ENCODE data around the gene SUPT20HL2.
"Not testable (repeated sequence)": the region's sequence is repeated elsewhere in the genome, so short reads cannot be mapped to it uniquely, and the experiment has no call there.

SUPT20HL2 gene

DNA sequence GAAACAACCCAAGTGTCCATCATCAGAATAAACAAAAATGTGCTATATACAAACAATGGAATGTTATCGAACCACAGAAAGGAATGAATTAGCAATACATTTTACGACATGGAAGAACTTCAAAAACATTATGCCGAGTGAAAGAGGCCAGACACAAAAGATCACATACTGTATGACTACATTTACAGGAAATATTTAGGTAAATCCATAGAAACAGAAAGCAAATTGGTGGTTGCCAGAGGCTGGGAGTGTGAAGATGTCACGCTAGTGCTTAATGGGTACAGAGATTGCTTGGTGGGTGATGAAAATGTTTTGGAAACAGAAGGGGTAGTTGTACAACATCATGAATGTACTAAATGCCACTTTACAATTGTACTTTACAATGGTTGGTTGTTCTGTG is 5.1 kb downstream of the SUPT20HL2 start:
- DNase-seq: not testable (repeated sequence)

DNA sequence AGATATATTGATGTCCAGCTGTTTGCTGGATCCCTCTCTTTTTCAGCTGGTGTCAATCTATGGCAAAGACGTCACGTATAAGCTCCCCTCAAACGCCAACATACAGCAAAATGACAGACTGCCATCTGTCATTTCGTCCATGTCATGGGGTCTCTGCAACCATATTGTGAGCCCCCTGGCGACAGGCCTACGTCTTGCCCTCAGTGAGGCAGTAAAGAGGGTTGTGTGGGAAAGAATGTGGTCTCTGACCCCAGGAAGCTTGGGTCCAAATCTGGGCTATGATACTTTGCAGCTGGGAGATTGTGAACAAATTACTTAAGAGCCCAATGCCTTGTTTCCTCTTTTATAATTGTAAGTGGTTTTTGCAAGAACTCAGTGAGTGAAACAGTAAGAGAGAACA is 7.4 kb downstream of the SUPT20HL2 start:
- no peak for DNase-seq

- no peak for DNase-seq
Observed at GRCh38 chrX:24305905-24306304, 8.0 kb downstream of the SUPT20HL2 start.

DNA sequence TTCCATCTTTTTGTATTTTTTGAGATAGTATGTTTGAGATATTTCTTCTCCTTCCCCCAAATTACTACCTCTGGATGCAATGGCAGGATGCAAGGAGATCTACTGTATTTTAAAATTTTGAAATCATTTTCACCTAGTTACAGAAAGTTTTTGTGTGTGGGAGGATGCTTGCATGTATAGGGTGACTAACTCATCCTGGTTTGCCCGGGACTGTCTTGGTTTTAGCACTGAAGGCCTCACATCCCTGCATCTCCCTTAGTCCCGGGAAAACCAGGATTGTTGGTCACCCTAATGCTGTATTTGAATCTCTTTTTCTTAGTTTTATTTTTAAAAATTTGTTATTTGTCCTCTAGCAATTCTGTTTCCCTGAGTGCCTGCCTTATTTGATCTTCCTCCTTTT is 12.1 kb downstream of the SUPT20HL2 start:
- no peak for DNase-seq

GRCh38 chrX:24301060-24301459 is 12.8 kb downstream of the SUPT20HL2 start:
- no peak for DNase-seq

- DNase-seq: no peak
Observed at GRCh38 chrX:24298191-24298590, 15.7 kb downstream of the SUPT20HL2 start.

DNA sequence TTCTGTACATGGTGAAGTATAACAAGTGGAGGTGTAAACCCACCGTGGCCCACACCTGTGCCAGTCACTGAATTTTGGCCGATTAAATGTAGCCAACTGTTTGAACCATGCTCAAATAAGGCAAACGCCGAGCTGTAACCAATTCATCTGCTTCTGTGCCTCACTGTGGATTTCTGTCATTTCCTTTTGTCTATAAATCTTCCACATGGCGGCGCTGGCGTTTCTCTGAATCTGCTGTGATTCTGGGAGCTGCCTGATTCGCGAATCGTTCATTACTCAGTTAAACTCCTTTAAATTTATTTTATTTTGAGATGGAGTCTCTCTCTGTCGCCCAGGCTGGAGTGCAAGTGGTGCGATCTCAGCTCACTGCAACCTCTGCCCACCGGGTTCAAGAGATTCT is 19.2 kb downstream of the SUPT20HL2 start:
- DNase-seq: no peak

GRCh38 chrX:24293412-24293811 is 20.5 kb downstream of the SUPT20HL2 start:
- DNase-seq: no peak

DNA sequence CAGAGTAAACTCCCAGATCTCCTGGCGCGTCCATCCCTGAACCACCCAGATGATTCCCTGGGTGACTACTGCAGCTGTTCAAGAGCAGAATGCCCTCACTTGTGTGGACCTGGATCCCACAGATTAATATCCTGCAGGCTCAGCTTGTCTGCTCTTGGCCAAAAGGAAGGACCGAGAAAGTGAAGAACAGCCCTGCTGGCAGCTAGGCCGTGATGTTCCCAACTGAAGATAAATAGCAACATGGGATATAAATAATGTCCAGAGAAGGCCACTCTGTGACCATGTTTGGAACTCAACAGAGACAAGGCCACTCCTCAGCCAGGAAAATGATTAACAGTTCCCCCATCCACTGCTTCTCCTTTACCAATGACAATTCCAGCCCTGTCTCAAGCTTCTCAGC is 21.5 kb downstream of the SUPT20HL2 start:
- no peak for DNase-seq

- no peak for DNase-seq
Observed at GRCh38 chrX:24285082-24285481, 28.8 kb downstream of the SUPT20HL2 start.

GRCh38 chrX:24283127-24283794 is 30.6 kb downstream of the SUPT20HL2 start:
- DNase-seq: no peak

DNA sequence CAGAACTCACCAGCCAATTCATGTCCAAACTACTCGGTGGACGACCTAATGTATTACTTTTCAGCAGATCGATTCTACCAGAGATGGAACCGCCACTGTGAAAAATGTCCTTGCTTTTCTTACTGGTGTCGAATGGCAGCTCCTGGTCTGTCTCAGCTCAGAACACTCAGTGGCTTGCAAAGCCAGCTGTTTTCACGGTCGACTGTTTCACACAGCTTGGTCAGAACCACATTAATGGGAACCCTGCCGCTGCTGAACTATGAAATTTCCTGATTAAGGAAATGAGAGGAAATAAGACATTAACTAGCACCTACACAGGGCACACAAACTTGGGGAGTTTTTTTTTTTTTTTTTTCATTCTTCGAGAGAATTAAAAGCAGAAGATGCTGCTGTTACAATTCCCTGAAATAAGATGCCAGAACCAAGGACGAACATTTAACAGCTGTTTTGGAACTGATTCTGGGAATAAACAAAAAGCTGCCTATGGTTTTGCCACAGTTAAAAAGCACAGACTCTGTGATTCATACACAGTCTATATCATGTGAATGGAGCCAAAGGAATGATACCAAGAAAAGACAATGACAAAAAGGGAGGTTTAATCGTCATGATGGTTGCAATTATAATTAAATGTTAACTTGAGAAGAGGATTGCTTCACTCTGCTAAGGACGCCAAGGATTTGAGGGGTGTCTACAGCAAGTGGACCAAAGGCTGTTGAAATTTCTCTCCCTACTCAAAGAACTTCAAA is 31.3 kb downstream of the SUPT20HL2 start:
- DNase-seq: no peak

GRCh38 chrX:24277405-24277804 is 36.5 kb downstream of the SUPT20HL2 start:
- no peak for DNase-seq

GRCh38 chrX:24276015-24276414 is 37.9 kb downstream of the SUPT20HL2 start:
- DNase-seq: no peak

DNA sequence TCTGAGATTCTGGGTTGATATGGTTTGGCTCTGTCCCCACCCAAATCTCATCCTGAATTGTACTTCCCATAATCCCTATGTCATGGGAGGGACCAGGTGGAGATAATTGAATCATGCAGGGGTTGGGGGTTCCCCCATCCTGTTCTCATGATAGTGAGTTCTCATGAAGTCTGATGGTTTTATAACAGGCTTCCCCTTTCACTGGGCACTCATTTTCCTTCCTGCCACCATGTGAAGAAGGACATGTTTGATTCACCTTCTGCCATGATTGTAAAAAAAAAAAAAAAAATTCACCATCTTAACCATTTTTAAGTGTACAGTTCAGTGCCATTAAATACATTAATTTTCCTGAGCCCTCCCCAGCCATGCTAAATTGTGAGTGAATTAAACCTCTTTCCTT is 42.6 kb downstream of the SUPT20HL2 start:
- DNase-seq: no peak

DNA sequence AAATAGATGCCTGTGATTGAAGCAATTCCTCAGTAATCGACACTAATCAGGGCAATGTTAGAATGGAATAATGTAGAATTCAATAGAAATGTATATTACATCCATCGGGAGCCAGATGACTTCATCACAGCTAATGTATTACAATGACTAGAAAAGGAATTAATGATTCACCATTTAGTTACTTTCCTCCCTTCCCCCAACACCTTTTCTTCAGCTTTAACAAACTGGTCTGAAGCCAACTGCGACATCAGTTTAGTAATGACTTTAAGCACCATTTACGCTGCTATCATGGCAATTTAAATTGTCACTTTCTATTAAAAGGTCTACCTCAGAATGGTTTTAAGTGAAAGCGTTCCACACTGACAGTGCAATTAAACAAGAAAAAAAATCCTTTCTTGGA is 45.1 kb downstream of the SUPT20HL2 start:
- DNase-seq: no peak

- no peak for DNase-seq
Observed at GRCh38 chrX:24266996-24267395, 46.9 kb downstream of the SUPT20HL2 start.

GRCh38 chrX:24264383-24264782 is 49.5 kb downstream of the SUPT20HL2 start:
- DNase-seq: no peak

DNA sequence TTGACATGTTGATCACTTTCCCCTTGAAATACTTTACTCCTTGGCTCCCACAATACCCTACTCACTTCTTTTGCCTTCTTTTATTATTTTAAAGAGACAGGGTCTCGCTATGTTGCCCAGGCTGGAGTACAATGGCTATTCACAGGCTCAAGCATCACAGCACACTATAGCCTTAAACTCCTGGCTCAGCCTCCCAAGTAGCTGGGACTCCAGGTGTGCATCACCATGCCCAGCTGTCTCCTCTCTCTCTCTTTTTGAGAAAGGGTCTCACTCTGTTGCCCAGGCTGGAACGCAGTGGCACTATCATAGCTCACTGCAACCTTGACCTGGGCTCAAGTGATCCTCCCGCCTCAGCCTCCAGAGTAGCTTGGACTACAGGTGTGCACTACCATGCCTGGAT is 51.6 kb downstream of the SUPT20HL2 start:
- DNase-seq: no peak
